Endothelial cell of umbilical vein (primary cell): Measurements from ENCODE around the gene NCKAP5. TPM values are rescaled to one million over a fixed set of nuclear protein-coding genes. Genes with fewer than 3 reads are reported as not detected.

ENCODE experiments used
- BruUV-seq: library from RNA; stranded (reverse); fragments of 400-500 nt; replicated peaks from 2 replicates; lab custom pipeline; 2021; lab: Mats Ljungman, UMichigan
- CTCF ChIA-PET: fragments of 300-600, 350-600 bp; sonication (Branson Sonifier 250); formaldehyde crosslinking; loops from one replicate; lab custom pipeline; 2021; ENCODE audit warnings: antibody characterized with exemption, inconsistent platforms; lab: Charles Lee
- POLR2A ChIA-PET: fragments of 300-600, 350-600 bp; sonication (Branson Sonifier 250); formaldehyde crosslinking; loops from one replicate; lab custom pipeline; 2021; ENCODE audit warnings: antibody characterized with exemption, inconsistent platforms; lab: Charles Lee
- DNase-seq: peaks from one replicate; pipeline ENCODE4 v3.0.0-alpha.2; 2011; ENCODE audit warnings: low read depth, low spot score
- FAIRE-seq: peaks from 2 replicates; lab custom pipeline; 2011; peaks lifted over from hg19 to GRCh38; lab: Jason Lieb, UNC
- H2AFZ ChIP-seq: 2 replicates; pipeline ENCODE4 v1.6.0; 2012; ENCODE audit warnings: low read depth, low read length, control low read depth, inconsistent platforms
- H3K27ac ChIP-seq: 2 replicates; pipeline ENCODE4 v1.5.1; 2011; ENCODE audit warnings: low read depth, mild to moderate bottlenecking, control low read depth, low read length, moderate library complexity; ENCODE audit not compliant: insufficient read depth
- H3K27me3 ChIP-seq, 2 experiments: 2 replicates each; pipeline versions ENCODE4 v1.6.0 to v1.6.1; 2011; ENCODE audit warnings: low read length in 2 of 2, mixed read lengths in 1 of 2; ENCODE audit not compliant: control insufficient read depth in 2 of 2, insufficient read depth in 2 of 2
- H3K36me3 ChIP-seq, 2 experiments: 2 replicates in 1 of 2; 3 replicates in 1 of 2; pipeline ENCODE4 v1.5.1; 2011; ENCODE audit warnings: low read length in 2 of 2, mild to moderate bottlenecking in 1 of 2, moderate library complexity in 1 of 2; ENCODE audit not compliant: control insufficient read depth in 2 of 2, insufficient read depth in 2 of 2; ENCODE audit errors: extremely low read depth in 1 of 2
- H3K4me1 ChIP-seq: 3 replicates; pipeline ENCODE4 v1.5.1; 2011; ENCODE audit warnings: mild to moderate bottlenecking, low read length; ENCODE audit not compliant: control insufficient read depth, insufficient read depth; ENCODE audit errors: extremely low read depth
- H3K4me2 ChIP-seq: 2 replicates; pipeline ENCODE4 v1.6.1; 2011; ENCODE audit warnings: low read length, control low read depth, mixed read lengths; ENCODE audit not compliant: insufficient read depth
- H3K4me3 ChIP-seq, 3 experiments: fragments of 200-600 bp in 1 of 3; sonication (generic), shearing (Covaris generic) in 1 of 3; replicated peaks in 1 of 3; 2 replicates each; pipeline ENCODE4 v1.5.1; 2011 to 2016; ENCODE audit warnings: control low read depth in 3 of 3, low read length in 3 of 3, mild to moderate bottlenecking in 2 of 3, inconsistent platforms in 1 of 3, low read depth in 1 of 3, moderate library complexity in 1 of 3; ENCODE audit not compliant: insufficient read depth in 1 of 3
- H3K79me2 ChIP-seq: 2 replicates; pipeline ENCODE4 v1.6.0; 2012; ENCODE audit warnings: low read length, inconsistent platforms; ENCODE audit not compliant: control insufficient read depth, insufficient read depth
- H3K9ac ChIP-seq: replicated peaks from 2 replicates; pipeline ENCODE3; 2011; ENCODE audit warnings: low read length, control low read depth; ENCODE audit not compliant: insufficient read depth; ENCODE audit errors: extremely low read depth
- H3K9me1 ChIP-seq: replicated peaks from 3 replicates; pipeline ENCODE4 v1.6.0; 2011; ENCODE audit warnings: mild to moderate bottlenecking, low read length; ENCODE audit not compliant: control insufficient read depth, insufficient read depth; ENCODE audit errors: extremely low read depth
- H3K9me3 ChIP-seq: replicated peaks from 2 replicates; pipeline ENCODE4 v1.5.1; 2012; ENCODE audit warnings: low read length, inconsistent platforms; ENCODE audit not compliant: control insufficient read depth, insufficient read depth
- H4K20me1 ChIP-seq: replicated peaks from 2 replicates; pipeline ENCODE3; 2011; ENCODE audit warnings: mild to moderate bottlenecking, low read length; ENCODE audit not compliant: control insufficient read depth, insufficient read depth; ENCODE audit errors: extremely low read depth
- EZH2 ChIP-seq: IDR thresholded peaks from 2 replicates; pipeline ENCODE4 v1.6.1; 2012; ENCODE audit warnings: borderline replicate concordance, low read depth, mild to moderate bottlenecking, moderate library complexity, low read length, inconsistent platforms; ENCODE audit not compliant: severe bottlenecking
- FOS ChIP-seq: IDR thresholded peaks from 2 replicates; pipeline ENCODE4 v1.6.1; 2011; ENCODE audit warnings: mild to moderate bottlenecking, low read length, moderate library complexity, borderline replicate concordance; ENCODE audit not compliant: insufficient read depth
- GATA2 ChIP-seq: IDR thresholded peaks from 2 replicates; pipeline ENCODE4 v1.7.0; 2011; ENCODE audit warnings: low read depth, mild to moderate bottlenecking, moderate library complexity, mixed read lengths, low read length; ENCODE audit not compliant: insufficient read length, insufficient read depth
- JUN ChIP-seq: IDR thresholded peaks from 2 replicates; pipeline ENCODE4 v1.6.1; 2011; ENCODE audit warnings: borderline replicate concordance, low read depth; ENCODE audit not compliant: insufficient read length, insufficient read depth
- MYC ChIP-seq: IDR thresholded peaks from one replicate; pipeline ENCODE4 v1.6.1; 2011; ENCODE audit warnings: mild to moderate bottlenecking, low read depth, low read length
- POLR2A ChIP-seq: IDR thresholded peaks from 2 replicates; pipeline ENCODE4 v1.6.1; 2012; ENCODE audit warnings: low read depth, mild to moderate bottlenecking, control low read depth, low read length
- POLR2AphosphoS5 ChIP-seq: IDR thresholded peaks from 2 replicates; pipeline ENCODE4 v1.6.1; 2012; ENCODE audit warnings: low read depth, mild to moderate bottlenecking, control low read depth, low read length, moderate library complexity; ENCODE audit not compliant: insufficient read depth
- dilution Hi-C: fragments of 300-500 bp; cut with MboI; formaldehyde crosslinking; loops from one replicate; pipeline ENCODE4 v1.15.0; 2019; ENCODE audit warnings: low sequenced_read_pairs; ENCODE audit not compliant: extremely low pct_ligation_motif_present
- intact Hi-C: fragments of 100-400 bp; cut with micrococcal nuclease; formaldehyde crosslinking; loops from one replicate; pipeline ENCODE4 v1.10.0; 2022
- polyA plus RNA-seq, 4 experiments: library from polyadenylated mRNA; depleted of rRNA in 3 of 4; stranded (reverse) in 3 of 4; unstranded in 1 of 4; fragments of >200 nt; gene quantifications; 2 replicates each; pipeline versions ENCODE4 v1.2.1 to v1.2.3, GENCODE V29; 2011 to 2012; ENCODE audit warnings: missing spikeins in 1 of 4
- total RNA-seq: library from RNA; stranded (reverse); gene quantifications from 2 replicates; pipeline ENCODE4 v1.2.3, GENCODE V29; 2021
- TF ChIP-seq, protein P1 (sequence below), 2 donors: IDR thresholded peaks; 1 replicate in 1 of 2; 2 replicates in 1 of 2; pipeline ENCODE4 v1.5.1; 2011; ENCODE audit warnings: low read length in 2 of 2, mild to moderate bottlenecking in 2 of 2, moderate library complexity in 2 of 2, control low read depth in 1 of 2, inconsistent platforms in 1 of 2, low read depth in 1 of 2; ENCODE audit not compliant: insufficient read depth in 1 of 2; ENCODE audit errors: extremely low read depth in 1 of 2
- TF ChIP-seq, protein P2 (sequence below): IDR thresholded peaks from 2 replicates; pipeline ENCODE4 v1.6.1; 2011; ENCODE audit not compliant: insufficient read depth, insufficient read length

Gene NCKAP5
- total and polyA plus RNA-seq, 2 donors (not counting 3 experiments of a cell fraction or from before 2014, with no cell fraction given) = 0.47 to 3.3 TPM

DNA sequence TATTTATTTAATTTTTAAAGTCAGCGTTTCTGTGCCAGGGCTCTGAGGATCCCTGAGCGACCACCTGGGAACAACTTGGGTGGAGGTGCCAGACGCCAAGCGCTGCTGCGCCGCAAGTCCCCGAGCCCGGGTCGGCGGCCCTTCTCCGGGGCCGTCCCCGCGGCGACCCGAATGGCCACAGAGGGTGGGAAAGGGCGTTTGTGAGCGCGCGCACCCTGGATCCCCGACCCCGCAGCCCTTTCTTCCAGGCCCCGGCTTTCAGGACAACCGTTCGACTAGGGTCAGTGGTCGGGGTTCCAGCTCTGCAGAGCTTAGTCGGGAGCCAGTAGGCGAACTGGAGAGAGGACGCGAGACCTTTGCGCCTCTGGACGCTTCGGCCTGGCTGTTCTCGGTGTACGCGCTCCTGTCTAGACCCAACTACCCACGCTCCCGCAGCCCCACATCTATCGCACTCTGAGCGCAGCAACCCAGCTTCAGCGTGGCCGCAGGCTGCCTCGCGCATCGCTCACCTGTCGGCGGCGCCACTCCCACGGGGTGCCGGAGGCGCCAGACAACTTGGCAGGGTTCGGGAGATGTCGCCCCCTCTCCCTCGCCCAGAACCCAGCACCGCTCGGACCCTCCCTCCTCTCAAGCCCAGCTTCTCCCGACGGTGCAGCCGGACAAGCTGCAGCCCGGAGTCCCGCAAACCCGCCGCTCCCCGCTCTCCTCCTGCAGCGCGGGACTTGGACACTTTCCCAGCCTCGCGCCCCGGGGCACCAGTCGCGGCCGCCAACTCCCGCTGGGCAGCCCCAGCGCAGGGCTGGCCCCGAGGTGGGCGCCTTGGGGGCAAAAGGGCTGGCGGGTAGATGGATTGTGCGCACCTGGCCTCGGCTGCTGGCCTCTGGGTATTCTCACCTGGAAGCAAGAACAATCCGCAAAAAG is 899.0 kb downstream of the NCKAP5 start:
- BruUV-seq = no TSS peak
- TF ChIP-seq POLR2A (no peak), EZH2 (no peak), MYC (no peak), POLR2AphosphoS5 (no peak), JUN (no peak), GATA2 (no peak), FOS (no peak)
- TF ChIP-seq, protein P1, sequence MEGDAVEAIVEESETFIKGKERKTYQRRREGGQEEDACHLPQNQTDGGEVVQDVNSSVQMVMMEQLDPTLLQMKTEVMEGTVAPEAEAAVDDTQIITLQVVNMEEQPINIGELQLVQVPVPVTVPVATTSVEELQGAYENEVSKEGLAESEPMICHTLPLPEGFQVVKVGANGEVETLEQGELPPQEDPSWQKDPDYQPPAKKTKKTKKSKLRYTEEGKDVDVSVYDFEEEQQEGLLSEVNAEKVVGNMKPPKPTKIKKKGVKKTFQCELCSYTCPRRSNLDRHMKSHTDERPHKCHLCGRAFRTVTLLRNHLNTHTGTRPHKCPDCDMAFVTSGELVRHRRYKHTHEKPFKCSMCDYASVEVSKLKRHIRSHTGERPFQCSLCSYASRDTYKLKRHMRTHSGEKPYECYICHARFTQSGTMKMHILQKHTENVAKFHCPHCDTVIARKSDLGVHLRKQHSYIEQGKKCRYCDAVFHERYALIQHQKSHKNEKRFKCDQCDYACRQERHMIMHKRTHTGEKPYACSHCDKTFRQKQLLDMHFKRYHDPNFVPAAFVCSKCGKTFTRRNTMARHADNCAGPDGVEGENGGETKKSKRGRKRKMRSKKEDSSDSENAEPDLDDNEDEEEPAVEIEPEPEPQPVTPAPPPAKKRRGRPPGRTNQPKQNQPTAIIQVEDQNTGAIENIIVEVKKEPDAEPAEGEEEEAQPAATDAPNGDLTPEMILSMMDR (IDR thresholded peaks at IDR 0.05; ENCODE audit: extremely low read depth in 1 of 2, insufficient read depth in 1 of 2, low read depth in 1 of 2, low read length in 2 of 2) = no peak
- TF ChIP-seq, protein P2, sequence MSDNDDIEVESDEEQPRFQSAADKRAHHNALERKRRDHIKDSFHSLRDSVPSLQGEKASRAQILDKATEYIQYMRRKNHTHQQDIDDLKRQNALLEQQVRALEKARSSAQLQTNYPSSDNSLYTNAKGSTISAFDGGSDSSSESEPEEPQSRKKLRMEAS = no peak
- Histone ChIP-seq H3K9me3 (no peaks in the 10 kb centered on the region), H3K36me3 (no peaks in the 10 kb centered on the region), H3K9me1 (no peaks in the 10 kb centered on the region), H3K4me2 (peak overlapping the region; percentile 76), H2AFZ (peak overlapping the region; percentile 73), H3K27ac (no peak overlapping the region), H3K9ac (peak overlapping the region; percentile 46), H4K20me1 (no peaks in the 10 kb centered on the region), H3K4me1 (peaks cover 30% of the 10 kb centered on the region), H3K4me3 (peak overlapping the region; percentile 55 to 76 (median 75)), H3K79me2 (peaks cover 10% of the 10 kb centered on the region), H3K27me3 (no peaks in the 10 kb centered on the region)
- DNase-seq = peak; percentile 42
- peak; percentile 8 for FAIRE-seq
- dilution Hi-C loops (no loop called here), intact Hi-C loops (loop anchor here (1.0 kb wide), 1 partner anchor 502 kb away; no protein-coding TSS in a partner anchor)
- ChIA-PET POLR2A (interaction anchor here (0.6 kb wide), 1 partner anchor 103 kb away, joined by 5 read pairs; no protein-coding TSS in a partner anchor), CTCF (interaction anchor here (0.7 to 4.6 kb wide), 10 partner anchors 11 to 1175 kb away, joined by 3 to 28 read pairs (median 8); no protein-coding TSS in a partner anchor)
